Forelimb muscle (tissue), 1 donor: ENCODE data around the gene PDE6D. TPM values are rescaled to one million over a fixed set of nuclear protein-coding genes. Genes with fewer than 3 reads are reported as not detected.

Experiments used
- DNase-seq: peaks from one replicate; pipeline ENCODE4 v3.0.0-alpha.2; 2013; ENCODE audit warnings: low read depth
- polyA plus RNA-seq: library from polyadenylated mRNA; unstranded; fragments of 120-200 nt; gene quantifications from one replicate; pipeline ENCODE4 v1.2.1, GENCODE V29; 2013; ENCODE audit not compliant: insufficient read length

Gene PDE6D
- polyA plus RNA-seq, 1 donor, result 17.8 TPM

- no peak for DNase-seq
These were observed 97.5 kb downstream of the PDE6D start for GRCh38 chr2:231683292-231684235.

GRCh38 chr2:231682603-231683291, 98.3 kb downstream of the PDE6D start:
- no peak for DNase-seq

Other genes with a start within 250 kb of the PDE6D start
- gene TEX44, start 188.4 kb downstream of the PDE6D start, polyA plus RNA-seq, result not detected
- gene PTMA, start 72.8 kb downstream of the PDE6D start, polyA plus RNA-seq, result 486 TPM
- 39.2 TPM for gene COPS7B, start 5.2 kb upstream of the PDE6D start, polyA plus RNA-seq
- gene NPPC, start 145.1 kb upstream of the PDE6D start, polyA plus RNA-seq, result 1.8 TPM
- gene DIS3L2, start 180.4 kb upstream of the PDE6D start, polyA plus RNA-seq, result 21.1 TPM